GM19035 (cell line): ENCODE measurements around the gene NEUROG2.
"Not testable (repeated sequence)": the region's sequence is repeated elsewhere in the genome, so short reads cannot be mapped to it uniquely, and the experiment has no call there.

Source experiments
- ATAC-seq: cut with Tn5 transposase; IDR thresholded peaks from one replicate; pipeline ENCODE4 v1.9.1; 2021; ENCODE audit not compliant: unreplicated experiment

Gene NEUROG2

DNA sequence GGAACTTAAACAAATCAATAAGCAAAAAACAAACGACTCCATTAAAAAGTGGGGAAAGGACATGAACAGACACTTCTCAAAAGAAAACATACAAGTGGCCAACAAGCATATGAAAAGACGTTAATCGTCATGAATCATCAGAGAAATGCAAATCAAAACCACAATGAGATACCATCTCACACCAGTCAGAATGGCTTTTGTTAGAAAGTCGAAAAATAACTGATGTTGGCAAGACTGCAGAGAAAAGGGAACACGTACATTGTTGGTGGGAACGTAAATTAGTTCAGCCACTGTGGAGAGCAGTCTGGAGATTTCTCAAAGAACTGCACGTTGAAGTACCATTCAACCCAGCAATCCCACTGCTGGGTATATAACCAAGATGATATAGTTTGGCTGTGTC is 23.7 kb downstream of the NEUROG2 start:
- ATAC-seq = no peak

DNA sequence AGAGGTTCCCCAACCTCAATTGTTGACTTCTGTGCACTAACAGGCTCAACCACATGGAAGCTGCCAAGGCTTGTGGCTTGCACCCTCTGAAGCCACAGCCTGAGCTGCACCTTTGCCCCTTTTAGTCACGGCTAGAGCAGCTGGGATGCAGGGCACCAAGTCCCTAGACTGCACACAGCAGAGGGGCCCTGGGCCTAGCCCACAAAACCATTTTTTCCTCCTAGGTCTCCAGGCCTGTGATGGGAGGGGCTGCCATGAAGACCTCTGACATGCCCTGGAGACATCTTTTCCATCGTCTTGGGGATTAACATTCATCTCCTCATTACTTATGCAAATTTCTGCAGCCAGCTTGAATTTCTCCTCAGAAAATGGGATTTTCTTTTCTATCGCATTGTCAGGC is 25.2 kb downstream of the NEUROG2 start:
- ATAC-seq = not testable (repeated sequence)

DNA sequence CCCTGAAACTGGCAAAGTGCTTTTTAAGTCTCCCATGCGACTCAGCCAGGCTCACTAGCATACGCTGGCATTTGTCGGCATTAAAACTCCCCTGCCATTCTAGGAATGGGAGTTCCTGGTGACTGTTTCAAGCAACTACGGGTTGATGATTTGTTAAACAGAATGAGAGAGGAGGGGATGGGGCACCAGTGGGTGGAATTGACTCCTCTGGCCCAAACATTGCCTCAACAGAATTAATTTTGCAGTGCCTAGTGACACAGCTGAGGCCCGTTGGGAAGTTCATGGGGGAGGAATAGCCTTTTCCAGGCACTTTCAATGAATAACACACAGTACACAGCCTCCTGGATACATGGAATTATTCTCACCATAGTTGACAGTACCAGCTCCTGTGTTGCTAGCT is 30.1 kb downstream of the NEUROG2 start:
- no peak for ATAC-seq

DNA sequence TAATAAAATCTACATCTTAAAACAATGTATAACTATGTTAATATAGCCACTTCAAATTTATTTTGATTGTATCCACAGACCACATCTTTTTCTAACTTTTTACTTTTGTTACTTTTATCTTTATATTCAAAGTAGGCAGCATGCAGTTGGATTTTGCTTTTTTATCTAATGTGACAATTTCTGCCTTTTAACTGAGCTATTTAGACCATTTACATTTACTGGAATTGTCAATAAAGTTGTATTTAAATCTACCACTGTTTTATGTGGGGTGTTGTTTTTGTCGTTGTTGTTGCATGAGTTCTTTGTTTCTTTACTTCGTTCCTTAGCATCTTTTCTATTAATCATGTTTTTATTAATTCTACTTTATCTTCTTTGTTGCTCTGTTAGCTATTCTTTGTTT is 42.0 kb downstream of the NEUROG2 start:
- no peak for ATAC-seq

DNA sequence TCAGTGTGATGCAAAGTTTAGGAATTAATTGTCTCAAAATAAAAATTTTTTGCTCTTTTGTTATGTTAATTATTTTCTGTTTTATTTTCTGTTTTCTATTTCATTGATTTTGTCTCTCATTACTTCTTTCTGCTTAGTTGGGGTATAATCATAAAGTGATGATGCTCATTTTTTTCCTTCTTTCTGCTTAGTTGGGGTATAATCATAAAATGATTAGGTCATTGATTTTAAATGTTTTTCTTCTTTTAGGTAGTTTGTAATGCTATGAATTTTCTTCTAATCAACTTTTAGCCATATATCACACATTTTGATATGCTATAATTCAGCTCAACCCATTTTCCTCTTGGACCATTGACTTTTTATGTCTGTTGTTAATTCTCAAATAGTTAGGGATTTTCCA is 43.7 kb downstream of the NEUROG2 start:
- no peak for ATAC-seq
